ENCODE results near the gene KLHL29. TPM values are rescaled to one million over a fixed set of nuclear protein-coding genes. Genes with fewer than 3 reads are reported as not detected.

The KLHL29 gene
- polyA plus RNA-seq, 3 donors, result 1.4 to 10.2 (median 4.6) TPM

DNA sequence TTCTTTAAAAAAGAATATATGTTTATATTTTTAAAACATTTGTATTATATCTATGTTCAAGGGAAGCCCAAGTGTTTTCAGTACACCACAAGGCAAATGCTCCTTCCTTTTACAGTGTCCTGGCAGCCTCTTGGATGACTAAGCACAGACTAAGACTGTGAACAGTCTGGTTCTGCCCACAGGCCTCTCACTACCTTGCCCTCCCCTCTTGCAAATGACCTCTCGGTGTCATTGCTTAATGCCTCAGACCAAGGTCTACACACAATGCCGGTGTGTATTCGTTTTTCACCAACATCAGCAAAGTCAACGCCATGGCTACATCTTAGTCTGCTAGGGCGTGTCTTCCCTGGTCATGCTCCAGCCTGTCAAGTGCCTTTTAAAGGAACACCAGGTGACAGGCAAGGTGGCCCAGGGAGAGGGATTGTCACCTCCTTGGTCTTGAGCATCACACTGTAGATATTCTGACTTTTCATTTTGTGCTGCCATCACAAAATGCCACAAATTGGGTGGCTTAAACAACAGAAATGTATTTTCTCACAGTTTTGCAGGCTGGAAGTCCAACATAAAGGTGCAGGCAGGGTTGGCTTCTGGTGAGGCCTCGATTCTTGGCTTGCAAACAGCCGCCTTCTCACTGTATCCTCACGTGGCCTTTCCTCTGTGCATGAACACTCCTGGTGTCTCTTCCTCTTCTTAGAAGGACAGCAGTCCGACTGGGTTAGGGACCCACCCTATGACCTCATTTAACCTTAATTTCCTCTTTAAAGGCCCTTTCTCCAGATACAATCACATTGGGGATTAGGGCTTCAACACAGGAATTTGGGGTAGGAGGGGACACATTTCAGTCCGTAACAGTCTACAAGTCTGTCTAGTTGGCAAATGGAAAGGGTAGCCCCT lies 266.5 kb downstream of the KLHL29 start:
- no peak overlapping the region for H3K27ac ChIP-seq (ENCODE audit: low read depth, low read length)

DNA sequence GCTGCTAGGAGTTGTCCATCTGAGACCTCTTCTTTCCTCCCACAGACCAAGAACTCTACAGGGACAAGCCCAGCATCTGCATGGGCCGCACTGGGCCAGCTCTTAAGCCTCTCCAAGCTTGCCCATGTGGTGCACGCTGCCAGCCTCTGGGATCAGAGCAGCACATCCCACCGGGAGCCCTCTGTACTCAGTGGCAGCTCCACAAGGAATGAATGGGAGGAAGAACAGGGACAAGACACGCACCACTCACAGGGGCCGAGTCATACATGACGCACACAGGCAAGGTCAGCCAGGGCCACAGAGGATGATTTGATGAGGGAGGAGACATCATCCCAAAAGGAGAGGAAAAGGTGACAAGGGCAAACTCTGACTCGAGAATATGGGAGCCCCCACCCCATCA lies 268.3 kb downstream of the KLHL29 start:
- WGBS, 3 donors, result 86 to 93% (median 93%) methylated on average over 7 of the region's 7 CpGs
- H3K27ac ChIP-seq (ENCODE audit: low read depth, low read length), result no peak overlapping the region

More for the DNA sequence above, 266.5 kb downstream of the KLHL29 start:
- WGBS, 3 donors, result 75 to 84% (median 81%) methylated on average over 10 of the region's 10 CpGs

DNA sequence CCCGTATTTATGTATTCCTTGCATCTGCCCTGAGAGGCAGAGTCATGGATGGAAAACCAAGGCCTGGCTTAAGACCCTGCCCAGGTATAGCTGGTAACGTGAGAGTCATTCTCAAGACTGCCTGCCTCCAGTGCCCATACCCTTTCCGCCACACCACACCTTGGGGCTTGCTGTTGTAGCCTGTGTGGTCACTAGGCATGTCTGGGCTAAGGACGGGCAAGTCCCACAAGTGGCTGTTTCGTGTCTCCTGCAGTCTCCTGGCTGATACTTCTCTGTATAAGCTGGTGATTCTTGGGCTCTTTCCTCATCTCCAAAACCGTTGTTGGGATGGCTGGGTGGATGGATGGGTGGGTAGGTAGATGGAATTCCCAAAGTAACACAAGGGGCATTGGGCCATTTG lies 269.8 kb downstream of the KLHL29 start:
- H3K27ac ChIP-seq (ENCODE audit: low read depth, low read length), result no peak overlapping the region
- WGBS, 3 donors, result 90 to 94% (median 92%) methylated on average over 6 of the region's 6 CpGs

DNA sequence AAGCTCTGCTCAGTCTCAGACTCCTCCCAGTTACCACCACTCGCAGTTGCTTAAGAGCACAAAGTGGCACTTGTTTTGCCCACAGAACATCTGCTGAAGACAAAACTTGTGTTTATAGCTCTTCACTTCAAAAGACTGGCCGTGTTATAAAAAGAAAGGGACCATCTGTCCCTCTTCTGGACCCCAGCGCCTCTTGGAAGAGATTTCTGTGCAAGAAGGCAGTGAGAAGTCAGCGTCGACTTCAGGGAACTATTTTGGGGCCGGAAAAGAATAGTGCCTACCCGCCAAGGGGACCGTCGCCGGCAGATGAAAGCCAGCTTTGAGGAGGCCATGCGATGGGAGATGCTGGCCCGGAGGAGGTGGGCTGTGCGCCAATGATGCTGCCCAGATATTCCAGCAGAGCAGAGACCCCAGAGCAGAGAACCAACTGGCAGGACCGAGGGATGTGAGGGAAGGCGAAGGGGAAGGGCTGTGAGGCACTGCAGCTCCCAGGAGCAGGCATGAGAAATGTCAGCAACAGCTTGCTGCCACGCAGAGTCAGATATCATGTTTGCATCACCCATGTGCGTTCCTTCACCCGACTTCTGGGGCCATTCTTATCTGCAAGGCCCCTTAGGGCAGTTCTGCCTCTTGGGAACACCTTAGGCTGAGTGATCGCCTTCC lies 271.1 kb downstream of the KLHL29 start:
- 80 to 89% (median 81%) methylated on average over 19 of the region's 19 CpGs for WGBS, 3 donors
- no peak overlapping the region for H3K27ac ChIP-seq (ENCODE audit: low read depth, low read length)

DNA sequence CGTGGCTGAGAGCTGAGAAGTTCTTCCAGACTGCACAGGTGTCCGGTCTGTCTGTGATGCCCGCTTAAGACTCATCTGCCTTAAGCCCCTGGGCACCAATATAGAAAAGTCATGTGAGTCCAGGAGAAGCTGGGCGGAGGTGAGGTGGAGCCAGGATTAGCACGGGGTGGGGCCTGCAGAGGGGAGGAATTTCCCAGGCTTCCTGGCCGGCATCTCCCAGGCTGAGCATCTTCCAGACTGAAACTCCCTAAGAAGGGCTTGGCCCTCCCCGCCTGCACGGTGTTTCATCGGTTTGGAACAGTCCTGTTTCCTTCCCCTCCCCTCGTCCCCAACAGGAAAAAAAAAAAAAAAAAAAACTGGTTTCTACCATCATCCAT lies 271.6 kb downstream of the KLHL29 start:
- H3K27ac ChIP-seq (ENCODE audit: low read depth, low read length), result no peak overlapping the region
- 51 to 56% (median 56%) methylated on average over 10 of the region's 10 CpGs for WGBS, 3 donors

DNA sequence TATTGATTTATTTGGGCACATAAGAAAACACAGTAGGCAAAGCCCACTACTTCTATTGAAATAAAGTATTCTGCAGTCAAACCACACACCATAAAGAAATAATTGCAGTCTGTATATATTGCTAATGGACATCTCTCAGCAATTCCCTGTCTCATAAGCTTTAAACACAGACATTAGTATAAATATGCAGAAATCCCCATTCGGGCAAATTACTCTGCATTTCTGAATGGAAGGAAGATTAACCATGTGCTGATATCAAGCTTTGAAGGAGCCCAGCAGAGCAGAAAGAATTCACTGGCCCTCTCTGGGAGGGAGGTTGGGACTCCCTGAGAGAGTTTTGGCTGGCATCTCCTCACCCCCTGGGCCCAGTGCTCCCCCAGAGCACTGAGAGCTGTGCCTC lies 272.4 kb downstream of the KLHL29 start:
- 65 to 88% (median 77%) methylated on average over 1 of the region's 1 CpG for WGBS, 3 donors
- no peak overlapping the region for H3K27ac ChIP-seq (ENCODE audit: low read depth, low read length)

DNA sequence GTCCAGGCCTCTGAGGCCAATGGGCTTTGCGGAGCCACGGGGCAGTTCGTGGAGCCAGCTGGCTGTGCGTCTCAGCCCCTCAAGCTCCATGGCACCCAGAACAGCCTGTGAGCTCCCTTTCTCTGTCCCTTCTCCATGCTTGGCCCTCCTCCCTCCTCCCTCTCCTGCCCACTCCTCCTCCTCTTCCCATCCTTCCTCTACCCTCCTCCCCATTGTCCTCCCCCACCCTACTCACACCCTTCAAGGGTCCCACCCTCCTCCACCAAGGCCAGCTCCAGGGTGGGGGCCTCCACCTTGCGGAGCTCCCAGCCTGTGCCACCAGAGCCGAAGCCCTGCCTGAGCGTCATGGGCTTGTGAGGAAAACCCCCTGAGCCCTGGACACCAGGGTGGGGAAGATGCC lies 273.0 kb downstream of the KLHL29 start:
- WGBS, 3 donors, result 97 to 98% (median 97%) methylated on average over 6 to 7 of the region's 7 CpGs
- H3K27ac ChIP-seq (ENCODE audit: low read depth, low read length), result no peak overlapping the region

DNA sequence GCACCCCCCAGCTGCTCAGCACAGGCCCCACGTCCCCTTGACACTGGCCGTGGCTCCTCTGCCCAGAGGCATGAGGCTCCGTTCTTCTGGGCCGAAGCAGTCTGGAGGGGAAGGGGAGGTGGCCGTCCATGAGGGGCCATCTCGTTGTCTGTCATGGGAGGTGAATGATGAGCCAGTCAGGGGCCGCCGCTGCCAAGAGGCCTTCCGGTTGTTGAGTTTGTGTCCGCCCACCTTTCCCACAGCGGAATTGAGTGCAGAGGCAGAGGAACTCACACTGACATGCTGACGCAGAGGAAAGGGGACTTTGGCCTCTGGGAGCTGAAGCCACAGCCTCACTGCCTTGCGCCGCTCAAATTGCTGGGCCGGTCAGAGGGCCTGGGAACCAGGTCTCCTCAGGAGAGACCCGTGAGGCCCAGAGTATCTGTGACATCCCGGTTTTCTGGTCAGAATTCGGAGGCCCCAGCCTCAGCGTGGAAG lies 273.5 kb downstream of the KLHL29 start:
- H3K27ac ChIP-seq (ENCODE audit: low read depth, low read length), result no peak overlapping the region
- whole genome bisulfite sequencing, 3 donors, result 44 to 51% (median 48%) methylated on average over 18 to 19 of the region's 19 CpGs

DNA sequence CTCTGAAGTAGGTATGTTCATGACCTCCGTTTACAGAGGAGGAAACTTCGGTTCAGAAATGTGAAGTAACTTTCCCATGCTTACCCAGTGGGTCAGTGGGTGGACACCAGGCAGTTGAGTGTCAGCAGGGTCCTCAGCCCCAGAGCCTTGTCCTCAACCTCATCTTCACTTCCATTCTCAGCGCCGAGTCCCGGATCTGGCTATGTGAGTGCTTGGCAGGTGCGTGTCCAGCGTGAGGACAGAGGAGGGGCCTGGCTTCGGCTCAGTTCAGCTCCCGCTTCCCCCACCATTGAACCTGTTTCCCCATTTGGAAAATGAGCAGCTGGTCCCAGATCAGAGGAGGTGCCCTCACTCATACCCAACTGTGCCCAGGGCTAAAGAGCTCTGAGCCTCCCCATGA lies 274.3 kb downstream of the KLHL29 start:
- WGBS, 3 donors, result 93 to 99% (median 96%) methylated on average over 9 of the region's 9 CpGs
- no peak overlapping the region for H3K27ac ChIP-seq (ENCODE audit: low read depth, low read length)

DNA sequence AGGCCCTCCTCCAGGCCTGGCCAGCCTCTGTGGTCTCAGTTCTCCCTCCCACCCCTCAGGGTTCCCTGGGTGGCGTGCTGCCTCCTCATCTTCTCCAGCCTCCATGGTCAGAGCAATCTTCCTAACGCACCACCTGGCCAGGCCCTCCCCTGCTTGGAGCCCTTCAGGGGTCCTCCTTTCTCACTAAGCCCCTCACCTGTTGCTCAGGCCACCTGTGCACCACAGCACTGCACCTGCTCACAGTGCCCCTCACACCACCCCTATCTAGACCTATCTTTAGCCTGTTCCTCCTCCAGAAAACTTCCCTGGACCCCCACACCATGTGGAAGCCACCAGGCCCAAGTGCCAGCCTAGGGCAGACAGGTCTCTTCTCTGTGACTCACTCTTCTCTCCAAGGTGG lies 274.8 kb downstream of the KLHL29 start:
- no peak overlapping the region for H3K27ac ChIP-seq (ENCODE audit: low read depth, low read length)
- 90 to 96% (median 94%) methylated on average over 2 of the region's 2 CpGs for WGBS, 3 donors

DNA sequence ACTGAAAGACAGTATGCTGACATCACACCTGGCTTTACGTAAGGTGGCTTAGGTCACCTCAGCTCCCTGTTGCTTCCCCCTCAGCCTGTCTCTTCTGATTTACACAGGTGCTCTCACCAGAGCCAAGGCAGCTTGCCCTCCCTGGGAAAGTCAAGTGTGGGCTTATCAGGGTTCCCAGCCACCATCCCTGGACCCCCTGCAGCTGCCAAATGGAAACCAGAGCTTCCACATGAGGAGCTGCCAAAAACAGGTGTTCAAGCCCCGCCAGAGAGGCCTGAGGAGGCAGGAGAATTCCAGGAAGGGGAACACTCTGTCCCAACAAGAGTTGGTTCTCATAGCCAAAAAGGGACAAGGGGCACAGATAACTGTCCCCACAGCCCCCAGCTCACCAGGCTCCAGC lies 275.3 kb downstream of the KLHL29 start:
- no peak overlapping the region for H3K27ac ChIP-seq (ENCODE audit: low read depth, low read length)
- 94 to 96% (median 95%) methylated on average over 2 of the region's 2 CpGs for WGBS, 3 donors

DNA sequence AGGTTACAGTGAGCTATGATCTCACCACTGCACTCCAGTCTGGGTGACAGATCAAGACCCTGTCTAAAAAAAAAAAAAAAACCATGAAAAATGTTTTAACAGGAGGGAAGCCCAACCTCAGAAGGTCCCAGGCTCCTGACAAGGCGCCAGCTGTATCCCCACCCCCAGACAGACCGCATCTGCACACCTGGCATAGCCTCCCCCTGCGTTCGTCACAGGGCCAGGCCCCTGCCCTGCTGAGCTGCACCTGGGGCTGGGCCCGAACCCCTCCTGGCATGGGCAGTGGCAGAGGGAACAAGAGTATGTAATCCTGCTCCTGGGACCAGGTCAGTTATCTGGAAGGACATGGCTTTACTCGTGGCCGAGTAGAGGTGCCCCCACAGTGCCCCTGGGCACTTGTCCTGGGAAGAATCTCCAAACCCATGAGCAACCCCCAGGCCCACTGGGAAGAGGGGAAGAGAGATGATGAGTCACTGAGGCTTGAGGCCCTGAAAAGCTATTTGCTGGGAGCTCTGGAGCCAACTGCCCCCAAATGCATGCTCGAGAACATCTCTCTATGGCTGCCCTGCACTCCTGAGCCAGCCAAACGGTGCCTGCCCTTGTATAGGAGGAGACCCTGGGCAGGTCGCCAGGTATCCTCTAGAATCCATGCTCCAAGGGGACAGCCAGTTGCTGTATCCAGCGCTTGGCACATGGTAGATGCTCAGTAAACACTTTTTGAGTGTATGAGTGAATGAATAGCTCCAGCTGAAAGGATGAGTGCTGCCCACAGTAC lies 276.5 kb downstream of the KLHL29 start:
- WGBS, 3 donors, result 71 to 83% (median 78%) methylated on average over 11 of the region's 11 CpGs
- H3K27ac ChIP-seq (ENCODE audit: low read depth, low read length), result no peak overlapping the region

DNA sequence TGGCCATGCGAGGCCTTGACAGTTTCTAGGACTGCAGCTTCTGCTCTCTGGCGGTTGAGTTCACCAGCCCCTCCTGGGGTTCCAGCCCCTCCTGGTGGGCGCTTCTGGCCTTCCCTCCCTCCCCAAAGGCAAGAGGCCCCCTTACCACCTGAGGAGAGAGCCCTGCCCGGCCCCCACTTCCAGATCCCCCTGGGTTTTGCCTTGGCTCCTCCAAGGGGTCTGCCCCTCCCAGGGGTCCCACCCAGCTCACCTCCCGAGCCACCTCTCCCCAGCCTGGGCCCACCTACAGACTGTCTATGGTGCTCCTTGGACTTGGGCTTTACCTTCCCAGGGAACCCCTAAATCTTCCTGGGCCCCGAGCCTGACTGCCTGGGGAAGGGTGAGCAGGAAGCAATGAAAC lies 277.5 kb downstream of the KLHL29 start:
- H3K27ac ChIP-seq (ENCODE audit: low read depth, low read length), result no peak overlapping the region
- 74 to 90% (median 74%) methylated on average over 6 of the region's 6 CpGs for WGBS, 3 donors

DNA sequence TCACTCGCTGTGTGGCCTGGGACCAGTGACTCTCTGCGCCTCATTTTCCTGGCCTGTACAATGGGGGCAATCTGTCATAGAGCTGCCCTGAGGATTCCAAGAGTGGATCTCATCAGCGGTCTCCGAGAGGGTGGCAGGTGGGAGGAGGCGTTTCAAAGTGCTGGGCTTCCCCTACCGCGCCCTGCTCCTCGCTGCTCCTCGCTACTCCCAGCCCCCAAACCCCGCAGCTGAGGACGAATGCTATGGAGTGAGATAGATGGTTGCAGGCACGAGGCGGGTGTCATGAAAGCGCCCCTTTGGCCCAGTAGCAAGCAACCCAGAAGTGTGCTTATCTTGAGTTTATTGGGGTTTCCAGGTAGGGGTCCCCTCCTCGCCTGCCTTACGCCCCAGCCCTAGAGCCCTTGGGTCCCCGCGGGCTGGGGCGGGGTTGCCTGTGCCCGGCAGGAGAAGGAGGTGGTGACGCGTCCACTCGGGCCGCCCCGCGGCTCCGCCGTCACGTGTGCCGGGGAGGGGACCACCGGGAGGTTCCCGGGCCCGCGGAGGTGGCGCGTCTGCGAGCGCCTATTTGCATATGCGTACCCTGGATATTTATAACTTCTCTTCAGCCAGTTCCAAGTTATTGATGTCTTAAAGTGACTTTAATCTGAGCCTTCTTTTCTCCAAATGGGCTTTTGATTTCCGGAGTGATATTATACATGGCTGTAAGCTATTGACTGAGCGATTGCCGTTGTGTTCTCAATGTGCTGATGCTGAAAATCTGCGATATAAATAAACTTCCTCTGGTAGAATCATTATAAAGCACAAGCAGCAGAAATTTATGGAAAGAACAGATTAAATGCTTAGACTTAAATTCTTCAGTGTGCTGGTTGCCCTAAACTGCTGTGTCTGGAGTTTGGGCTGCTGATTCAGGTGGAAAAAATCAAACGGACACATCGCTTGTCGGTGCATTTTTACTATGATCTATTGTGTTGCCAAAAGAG lies 278.3 kb downstream of the KLHL29 start:
- 25 to 35% (median 32%) methylated on average over 44 to 46 of the region's 46 CpGs for WGBS, 3 donors
- no peak overlapping the region for H3K27ac ChIP-seq (ENCODE audit: low read depth, low read length)

DNA sequence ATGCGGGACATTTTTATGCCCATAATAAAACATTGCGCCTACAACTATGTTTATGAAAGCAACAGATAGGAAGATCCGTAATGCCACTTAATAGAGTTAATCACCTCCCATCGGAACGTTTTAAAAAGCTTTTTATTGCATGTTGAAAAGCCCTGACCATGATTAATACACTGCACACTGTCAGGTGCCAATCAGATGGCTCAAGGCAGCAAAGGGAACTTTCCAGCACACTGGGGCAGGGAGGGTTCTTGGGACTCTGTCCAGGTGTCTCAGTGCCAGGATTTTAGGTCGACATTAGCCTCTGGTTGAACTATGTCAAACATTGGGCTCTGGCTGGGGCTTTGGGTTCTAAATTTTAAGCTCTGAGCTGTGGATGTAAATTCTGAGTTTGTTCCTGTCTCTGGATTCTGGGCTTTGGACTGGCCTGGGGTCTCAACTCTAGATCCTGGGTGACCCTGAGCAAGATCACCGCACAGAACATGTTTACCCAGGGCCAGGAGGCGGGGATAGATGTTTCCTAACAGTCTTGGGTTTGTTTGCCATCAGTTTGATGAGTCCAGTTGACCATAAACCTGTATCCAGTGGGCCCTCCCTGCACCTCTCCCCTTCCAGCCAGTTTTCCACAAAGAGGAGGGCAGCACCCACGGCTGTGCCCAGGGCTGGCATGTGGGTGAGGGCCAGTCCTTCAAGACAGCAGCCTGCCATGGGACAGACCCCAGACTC lies 279.2 kb downstream of the KLHL29 start:
- no peak overlapping the region for H3K27ac ChIP-seq (ENCODE audit: low read depth, low read length)
- 76 to 77% (median 76%) methylated on average over 9 of the region's 9 CpGs for WGBS, 3 donors

DNA sequence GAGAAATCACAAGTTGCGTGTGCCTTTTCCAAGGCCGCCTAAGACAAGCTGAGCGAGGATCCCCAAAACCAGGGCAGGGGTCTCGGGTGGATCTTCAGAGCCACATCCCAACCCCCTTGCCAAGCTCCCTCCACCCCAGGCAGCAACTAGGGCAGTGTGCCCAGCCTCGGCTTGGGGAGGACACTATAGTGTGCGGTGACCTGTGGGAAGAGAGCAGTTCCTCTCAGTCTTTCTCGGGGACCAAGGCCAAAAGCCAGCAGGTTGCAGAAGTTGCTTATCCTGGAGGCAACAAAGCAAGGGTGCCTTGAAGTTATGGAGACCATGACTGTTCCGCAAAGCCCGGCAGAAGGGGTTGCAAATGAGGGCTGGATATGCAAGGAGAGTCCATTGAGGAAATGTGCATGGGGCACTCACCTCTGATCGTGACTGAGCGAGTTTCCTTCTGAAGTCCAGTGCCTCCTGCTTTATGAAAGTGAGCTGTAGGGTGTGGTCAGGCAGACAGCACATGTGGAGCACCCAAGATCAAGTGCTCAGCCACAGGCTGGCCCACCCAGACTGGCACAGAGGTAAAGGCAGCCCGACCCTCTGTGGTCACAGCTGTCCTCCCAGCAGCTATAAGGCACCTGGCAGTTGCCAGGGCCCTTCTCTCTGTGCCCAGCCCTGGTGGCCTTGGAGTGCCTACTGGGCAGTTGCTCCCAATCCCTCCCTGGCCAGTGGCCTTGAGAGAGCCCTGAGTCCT lies 281.4 kb downstream of the KLHL29 start:
- WGBS, 3 donors, result 92 to 95% (median 92%) methylated on average over 11 to 12 of the region's 12 CpGs

DNA sequence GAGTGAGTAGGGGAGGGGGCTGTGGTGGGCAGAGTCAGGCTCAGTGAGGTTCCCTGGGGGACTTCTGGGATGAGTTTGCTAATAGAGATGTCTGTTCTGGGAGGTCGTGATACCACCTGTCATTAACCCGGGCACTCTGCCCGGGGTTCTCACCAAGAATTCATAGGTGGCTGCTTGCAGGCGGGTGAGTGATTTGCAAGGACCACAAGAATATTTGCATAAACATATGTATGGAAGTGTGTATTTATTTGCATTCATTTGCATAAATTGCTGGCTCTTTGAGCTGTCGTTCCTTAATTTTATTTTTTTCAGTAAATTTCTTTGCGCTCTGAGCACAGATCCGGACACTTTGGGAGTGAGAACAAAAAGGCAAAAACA lies 282.0 kb downstream of the KLHL29 start:
- WGBS, 3 donors, result 91 to 93% (median 92%) methylated on average over 7 of the region's 7 CpGs
- H3K27ac ChIP-seq (ENCODE audit: low read depth, low read length), result no peak overlapping the region

More for the DNA sequence above, 281.4 kb downstream of the KLHL29 start:
- no peak overlapping the region for H3K27ac ChIP-seq (ENCODE audit: low read depth, low read length)
